GM12878 (cell line): ENCODE results near the gene HNRNPR. TPM values are rescaled to one million over a fixed set of nuclear protein-coding genes. Genes with fewer than 3 reads are reported as not detected.

Experiments
- ATAC-seq: fragments of 200-7000 bp; cut with Tn5 transposase; 3 replicates; pipeline ENCODE4 v1.9.1; 2020; ENCODE audit warnings: mild to moderate bottlenecking, moderate library complexity
- BruUV-seq: library from RNA; stranded (reverse); fragments of 400-500 nt; replicated peaks from 2 replicates; lab custom pipeline; 2021; lab: Mats Ljungman, UMichigan
- CTCF ChIA-PET: fragments of 300-600 bp; sonication (Branson Sonifier 250); formaldehyde crosslinking; extraction: SDS; loops from one replicate; lab custom pipeline; 2021; ENCODE audit warnings: inconsistent platforms; lab: Yijun Ruan, JAX
- POLR2A ChIA-PET: fragments of 350-600 bp; formaldehyde crosslinking; extraction: SDS; loops from one replicate; lab custom pipeline; 2021; ENCODE audit warnings: inconsistent platforms; lab: Charles Lee
- RAD21 ChIA-PET: fragments of 300-600 bp; sonication (Branson Sonifier 250); formaldehyde crosslinking; loops from one replicate; lab custom pipeline; 2023; ENCODE audit warnings: antibody characterized with exemption; ENCODE audit not compliant: unreplicated experiment; lab: Charles Lee
- SMC1A ChIA-PET: fragments of 300-600 bp; sonication (Branson Sonifier 250); formaldehyde crosslinking; loops from one replicate; lab custom pipeline; 2023; ENCODE audit not compliant: unreplicated experiment, uncharacterized antibody; lab: Charles Lee
- DNase-seq: peaks from one replicate; pipeline ENCODE4 v3.0.0-alpha.2; 2011; ENCODE audit warnings: low read depth, low spot score
- FAIRE-seq: peaks from 3 replicates; lab custom pipeline; 2011; peaks lifted over from hg19 to GRCh38; lab: Jason Lieb, UNC
- H2AFZ ChIP-seq: 2 replicates; pipeline ENCODE4 v1.6.0; 2011; ENCODE audit warnings: low read depth, low read length, control low read depth; ENCODE audit not compliant: control insufficient read depth
- H3K27ac ChIP-seq: 2 replicates; pipeline ENCODE4 v1.5.1; 2011; ENCODE audit warnings: control low read depth; ENCODE audit not compliant: control insufficient read depth, insufficient read depth
- H3K27me3 ChIP-seq, 2 experiments: replicated peaks in 1 of 2; 2 replicates each; pipeline versions ENCODE4 v1.6.0 to v1.6.1; 2011; ENCODE audit warnings: low read length in 1 of 2; ENCODE audit not compliant: control insufficient read depth in 2 of 2, insufficient read depth in 2 of 2
- H3K36me3 ChIP-seq, 2 experiments: 2 replicates each; pipeline ENCODE4 v1.5.1; 2011; ENCODE audit warnings: low read length in 1 of 2; ENCODE audit not compliant: control insufficient read depth in 2 of 2, insufficient read depth in 2 of 2
- H3K4me1 ChIP-seq: 2 replicates; pipeline ENCODE4 v1.6.1; 2011; ENCODE audit warnings: mild to moderate bottlenecking, low read length, moderate library complexity, mixed read lengths; ENCODE audit not compliant: control insufficient read depth, insufficient read depth
- H3K4me2 ChIP-seq: 2 replicates; pipeline ENCODE4 v1.6.0; 2011; ENCODE audit warnings: control low read depth; ENCODE audit not compliant: control insufficient read depth, insufficient read depth
- H3K4me3 ChIP-seq: fragments of 200-600 bp; sonication (generic); 2 replicates; pipeline ENCODE4 v1.5.1; 2016
- H3K79me2 ChIP-seq: 2 replicates; pipeline ENCODE4 v1.6.0; 2011; ENCODE audit warnings: low read length; ENCODE audit not compliant: control insufficient read depth, insufficient read depth
- H3K9ac ChIP-seq: 2 replicates; pipeline ENCODE4 v1.8.0; 2011; ENCODE audit warnings: low read length, control low read depth, mixed read lengths; ENCODE audit not compliant: control insufficient read depth, insufficient read depth
- H3K9me3 ChIP-seq: replicated peaks from 3 replicates; pipeline ENCODE4 v1.5.1; 2011; ENCODE audit warnings: mild to moderate bottlenecking, low read length; ENCODE audit not compliant: control insufficient read depth, insufficient read depth
- H4K20me1 ChIP-seq: 2 replicates; pipeline ENCODE4 v1.6.0; 2011; ENCODE audit not compliant: control insufficient read depth, insufficient read depth
- ATF7 ChIP-seq: fragments of 450-650 bp; IDR thresholded peaks from 2 replicates; pipeline ENCODE4 v1.6.1; 2016; ENCODE audit warnings: low read depth, mild to moderate bottlenecking
- BMI1 ChIP-seq: fragments of 450-650 bp; IDR thresholded peaks from 2 replicates; pipeline ENCODE4 v1.6.1; 2016; ENCODE audit warnings: mild to moderate bottlenecking, moderate library complexity, borderline replicate concordance
- CBX5 ChIP-seq: sonication (generic); IDR thresholded peaks from 2 replicates; pipeline ENCODE4 v1.6.1; 2016; ENCODE audit warnings: low read depth, moderate library complexity, mild to moderate bottlenecking, inconsistent platforms
- JUNB ChIP-seq: IDR thresholded peaks from 2 replicates; pipeline ENCODE4 v1.6.1; 2016; ENCODE audit warnings: antibody characterized with exemption, mild to moderate bottlenecking
- MLLT1 ChIP-seq: fragments of 450-650 bp; IDR thresholded peaks from 2 replicates; pipeline ENCODE4 v1.6.1; 2016; ENCODE audit warnings: mild to moderate bottlenecking
- NBN ChIP-seq: fragments of 450-650 bp; IDR thresholded peaks from 2 replicates; pipeline ENCODE4 v1.6.1; 2016
- NR2C1 ChIP-seq: fragments of 450-650 bp; IDR thresholded peaks from 2 replicates; pipeline ENCODE4 v1.6.1; 2017; ENCODE audit warnings: antibody characterized with exemption, mild to moderate bottlenecking, moderate library complexity
- SKIL ChIP-seq: fragments of 450-650 bp; IDR thresholded peaks from 2 replicates; pipeline ENCODE4 v1.6.1; 2017; ENCODE audit warnings: mild to moderate bottlenecking, low read depth, inconsistent platforms; ENCODE audit not compliant: poor library complexity, severe bottlenecking
- ZBED1 ChIP-seq: IDR thresholded peaks from 2 replicates; pipeline ENCODE4 v1.6.1; 2016; ENCODE audit warnings: borderline replicate concordance
- ZNF24 ChIP-seq: fragments of 450-650 bp; IDR thresholded peaks from 2 replicates; pipeline ENCODE4 v1.6.1; 2017; ENCODE audit warnings: antibody characterized with exemption, mild to moderate bottlenecking
- ZNF274 ChIP-seq: IDR thresholded peaks from one replicate; pipeline ENCODE4 v1.8.0; 2011; ENCODE audit not compliant: insufficient read length, insufficient read depth
- ZNF687 ChIP-seq: fragments of 450-650 bp; IDR thresholded peaks from 2 replicates; pipeline ENCODE4 v1.6.1; 2017; ENCODE audit warnings: mild to moderate bottlenecking, moderate library complexity
- ZSCAN29 ChIP-seq: fragments of 450-650 bp; IDR thresholded peaks from 2 replicates; pipeline ENCODE4 v1.6.1; 2017; ENCODE audit warnings: mild to moderate bottlenecking, moderate library complexity
- WGBS: methylation state at CpG from one replicate; pipeline ENCODE4 v1.1.6; 2016; ENCODE audit warnings: low lambda C conversion rate; ENCODE audit not compliant: insufficient replicate concordance, insufficient coverage; ENCODE audit errors: missing lambda C conversion rate; 5-methylcytosine and 5-hydroxymethylcytosine counted together
- in situ Hi-C: fragments of 300-500 bp; cut with MboI; formaldehyde crosslinking; loops from 9 replicates; pipeline ENCODE4 v1.14.3; 2018; ENCODE audit warnings: mixed read lengths
- intact Hi-C: fragments of 100-400 bp; cut with micrococcal nuclease; formaldehyde crosslinking; loops from one replicate; pipeline ENCODE4 v1.14.2; 2022; ENCODE audit not compliant: unreplicated experiment
- polyA plus RNA-seq, 11 experiments: library from polyadenylated mRNA; depleted of rRNA in 4 of 11; unstranded in 6 of 11; stranded (reverse) in 5 of 11; fragments of >200 nt; fragmentation: Nextera tagmentation in 4 of 11; fragmentation: Illumina TruSeq in 1 of 11; extraction: Ambion mirVana in 4 of 11; extraction: Trizol in 1 of 11; gene quantifications; 1 replicate in 1 of 11; 2 replicates in 10 of 11; pipeline versions ENCODE4 v1.2.1 to v1.2.3, GENCODE V29; 2011 to 2016; ENCODE audit warnings: inconsistent platforms in 2 of 11, missing spikeins in 2 of 11, low read depth in 1 of 11
- total RNA-seq, 4 experiments: library from RNA; depleted of rRNA in 3 of 4; stranded (reverse); fragments of >200 nt in 3 of 4; fragmentation: Illumina TruSeq in 1 of 4; extraction: Trizol in 1 of 4; gene quantifications; 2 replicates each; pipeline versions ENCODE4 v1.2.1 to v1.2.3, GENCODE V29; 2013 to 2021

HNRNPR gene
- total and polyA plus RNA-seq, 10 of the 15 experiments (the other 5 are each of a cell fraction or from before 2014, with no cell fraction given), result 80.5 to 280 (median 218) TPM

- Histone ChIP-seq H3K4me3 (no peak overlapping the region), H3K27me3 (no peaks in the 10 kb centered on the region), H3K9ac (no peak overlapping the region), H3K9me3 (peaks cover 20% of the 10 kb centered on the region), H3K79me2 (peaks cover 2% of the 10 kb centered on the region; the same call in 1 of the 2 replicates), H3K36me3 (peaks cover 0 to 9% of the 10 kb centered on the region in 2 experiments; a peak in 2 of 4 replicates), H3K27ac (no peak overlapping the region), H4K20me1 (no peaks in the 10 kb centered on the region), H3K4me2 (no peak overlapping the region), H3K4me1 (no peaks in the 10 kb centered on the region), H2AFZ (no peak overlapping the region)
- ChIA-PET RAD21 (interaction anchor here (5.0 kb wide), 1 partner anchor 22 kb away, joined by 34 read pairs; the partner anchor contains the start of gene HNRNPR), CTCF (interaction anchor here (1.5 to 2.9 kb wide), 3 partner anchors 21 to 37 kb away, joined by 4 to 23 read pairs (median 13); partner anchors contain the start of gene HNRNPR), SMC1A (interaction anchor here (0.6 to 3.7 kb wide), 3 partner anchors 22 to 183 kb away, joined by 3 to 17 read pairs (median 3); partner anchors contain the start of gene HNRNPR), POLR2A (interaction anchor here (0.5 to 4.3 kb wide), 2 partner anchors 22 to 51 kb away, joined by 3 to 68 read pairs; partner anchors contain the start of gene HNRNPR)
- DNase-seq (no peak), ATAC-seq (no peak), FAIRE-seq (no peak)
- no peak for TF ChIP-seq ZNF687
- TF ChIP-seq NBN, result no peak
- no peak for TF ChIP-seq ZBED1
- TF ChIP-seq ZNF274, result no peak
- TF ChIP-seq SKIL, result no peak
- TF ChIP-seq BMI1, result no peak
- TF ChIP-seq MLLT1, result no peak
- no peak for TF ChIP-seq NR2C1
- TF ChIP-seq ATF7, result no peak
- no peak for TF ChIP-seq ZNF24
- TF ChIP-seq JUNB, result no peak
- no peak for TF ChIP-seq ZSCAN29
- no peak for TF ChIP-seq CBX5
- BruUV-seq, result no TSS peak
- intact Hi-C loops (no loop called here), in situ Hi-C loops (no loop called here)
- WGBS, result 90% methylated on average over 5 of the region's 5 CpGs
Measured at GRCh38 chr1:23366598-23366997, 22.5 kb upstream of the HNRNPR start.
